Loucy (cell line): Measurements from ENCODE around the gene CLCN6.

Experiments used
- CTCF ChIP-seq: fragments of 200-600 bp; sonication (generic); conservative IDR thresholded peaks from 2 replicates; pipeline ENCODE4 v1.5.1; 2014; ENCODE audit warnings: mild to moderate bottlenecking, antibody characterized with exemption, low read length
- EZH2phosphoT487 ChIP-seq: fragments of 200-600 bp; IDR thresholded peaks from 2 replicates; pipeline ENCODE4 v1.6.1; 2018; ENCODE audit warnings: antibody characterized with exemption, mild to moderate bottlenecking, moderate library complexity, borderline replicate concordance

- TF ChIP-seq EZH2phosphoT487, result no peak
- no peak for TF ChIP-seq CTCF
Observed at GRCh38 chr1:11817192-11817591, 11.2 kb downstream of the CLCN6 start.
